Measurements from ENCODE around the gene LTBP1. TPM values are rescaled to one million over a fixed set of nuclear protein-coding genes. Genes with fewer than 3 reads are reported as not detected.

LTBP1 gene
- total RNA-seq, 1 donor, result 33.7 TPM

- no peak overlapping the region for H3K4me3 ChIP-seq (ENCODE audit: low read depth, low read length)
- no peak for DNase-seq (ENCODE audit: low read depth)
- no peak for TF ChIP-seq CTCF (IDR thresholded peaks at IDR 0.05; ENCODE audit: insufficient read depth, low read depth, low read length)
Observed at GRCh38 chr2:33425161-33425560, 478.4 kb downstream of the LTBP1 start.

GRCh38 chr2:33425586-33426031 lies 478.9 kb downstream of the LTBP1 start:
- no peak for DNase-seq (ENCODE audit: low read depth)
- TF ChIP-seq CTCF (IDR thresholded peaks at IDR 0.05; ENCODE audit: insufficient read depth, low read depth, low read length), result no peak
- H3K4me3 ChIP-seq (ENCODE audit: low read depth, low read length), result no peak overlapping the region

GRCh38 chr2:33426666-33427231 lies 480.0 kb downstream of the LTBP1 start:
- DNase-seq (ENCODE audit: low read depth), result no peak
- TF ChIP-seq CTCF (IDR thresholded peaks at IDR 0.05; ENCODE audit: insufficient read depth, low read depth, low read length), result no peak
- H3K4me3 ChIP-seq (ENCODE audit: low read depth, low read length), result no peak overlapping the region

- DNase-seq (ENCODE audit: low read depth), result no peak
- no peak overlapping the region for H3K4me3 ChIP-seq (ENCODE audit: low read depth, low read length)
- TF ChIP-seq CTCF (IDR thresholded peaks at IDR 0.05; ENCODE audit: insufficient read depth, low read depth, low read length), result no peak
Observed at GRCh38 chr2:33430077-33430476, 483.3 kb downstream of the LTBP1 start.

GRCh38 chr2:33430856-33431255 lies 484.1 kb downstream of the LTBP1 start:
- no peak for DNase-seq (ENCODE audit: low read depth)
- H3K4me3 ChIP-seq (ENCODE audit: low read depth, low read length), result no peak overlapping the region
- no peak for TF ChIP-seq CTCF (IDR thresholded peaks at IDR 0.05; ENCODE audit: insufficient read depth, low read depth, low read length)

- no peak overlapping the region for H3K4me3 ChIP-seq (ENCODE audit: low read depth, low read length)
- DNase-seq (ENCODE audit: low read depth), result no peak
- no peak for TF ChIP-seq CTCF (IDR thresholded peaks at IDR 0.05; ENCODE audit: insufficient read depth, low read depth, low read length)
Observed at GRCh38 chr2:33432871-33433270, 486.1 kb downstream of the LTBP1 start.
